Peyer's patch (tissue), 4 donors: ENCODE results near the gene ZGRF1.

Experiments
- CTCF ChIP-seq, 6 experiments: fragments of 450-650 bp in 4 of 6; fragments of 200-600 bp in 2 of 6; sonication (generic) in 1 of 6; IDR thresholded peaks; one replicate each; pipeline ENCODE4 v1.5.1; 2017 to 2019; ENCODE audit warnings: antibody characterized with exemption in 6 of 6, mild to moderate bottlenecking in 3 of 6, moderate library complexity in 1 of 6
- POLR2A ChIP-seq, 2 donors: fragments of 450-650 bp; IDR thresholded peaks; one replicate each; pipeline ENCODE4 v1.5.1; 2017; ENCODE audit warnings: antibody characterized with exemption in 2 of 2, mild to moderate bottlenecking in 2 of 2, moderate library complexity in 2 of 2

- no peak for TF ChIP-seq CTCF (IDR thresholded peaks at IDR 0.05)
- no peak for TF ChIP-seq POLR2A (IDR thresholded peaks at IDR 0.05)
Observed at GRCh38 chr4:112674376-112674775, 37.7 kb upstream of the ZGRF1 start.
